GM18507 (cell line): ENCODE results near the gene KLHL36.
"Not testable (repeated sequence)": the region's sequence is repeated elsewhere in the genome, so short reads cannot be mapped to it uniquely, and the experiment has no call there.

Experiments used
- DNase-seq: peaks from one replicate; pipeline ENCODE4 v3.0.0; 2011; ENCODE audit warnings: low read depth; ENCODE audit not compliant: insufficient read length; ENCODE audit errors: extremely low spot score
- FAIRE-seq: peaks from 2 replicates; lab custom pipeline; 2011; peaks lifted over from hg19 to GRCh38; lab: Jason Lieb, UNC

Gene KLHL36

DNA sequence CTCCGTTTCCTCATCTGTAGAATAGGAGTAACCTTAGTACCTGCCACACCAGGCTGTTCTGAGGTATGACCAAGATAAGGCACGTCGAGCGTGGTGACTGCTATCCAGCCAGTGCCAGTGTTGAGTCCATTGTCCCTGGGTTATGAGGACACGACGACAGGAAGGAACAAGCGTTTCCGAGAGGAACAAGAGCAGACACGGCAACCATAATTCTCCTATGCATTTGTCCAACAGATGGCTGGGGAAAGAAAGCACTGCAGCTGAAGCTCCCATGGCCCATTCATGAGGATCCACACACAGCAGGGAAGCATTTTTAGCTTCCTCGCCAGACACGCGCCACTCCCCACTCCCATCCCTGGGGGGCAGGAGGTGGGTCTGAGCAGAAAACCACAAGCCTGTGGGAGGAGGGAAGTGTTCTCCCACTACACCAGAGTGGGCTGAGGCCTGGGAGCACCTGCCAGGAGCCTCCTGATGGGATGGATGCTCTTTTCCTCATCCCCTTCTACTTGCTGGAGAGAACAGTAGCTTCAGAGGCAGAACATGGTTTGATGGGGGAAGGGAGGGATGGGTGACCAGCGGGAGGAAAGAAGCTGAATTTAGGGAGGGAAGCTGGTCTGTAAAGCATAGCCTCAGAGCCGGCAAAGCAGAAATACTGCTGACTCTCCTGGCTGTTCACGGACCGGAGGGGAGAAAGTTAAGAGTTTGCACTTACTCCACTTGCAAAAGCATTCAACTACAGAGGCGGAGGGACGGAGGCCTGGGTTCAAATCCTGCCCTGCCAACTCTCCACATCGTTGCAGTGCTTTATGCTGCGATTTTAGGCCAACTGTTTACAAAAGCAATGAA lies 33.1 kb upstream of the KLHL36 start:
- DNase-seq (no peak), FAIRE-seq (no peak)

DNA sequence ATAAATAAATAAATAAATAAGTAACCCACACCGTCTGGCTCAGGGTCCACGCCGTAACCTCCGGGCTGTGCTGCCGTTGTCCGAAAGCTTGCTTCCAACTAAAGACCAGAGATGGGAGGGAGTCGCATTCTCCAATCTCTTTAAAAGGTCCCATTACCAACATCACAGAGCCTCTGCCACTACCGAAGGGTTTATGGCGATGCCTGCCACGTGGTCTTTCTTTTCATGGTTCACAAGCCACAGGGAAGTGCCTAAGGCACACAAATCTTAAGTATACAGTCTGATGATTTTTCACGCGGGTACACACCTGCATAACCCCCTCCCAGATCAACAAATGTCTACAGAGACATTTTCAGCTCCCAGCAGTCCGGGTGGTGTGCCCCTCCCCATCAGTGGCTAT lies 31.8 kb upstream of the KLHL36 start:
- DNase-seq (no peak), FAIRE-seq (peak; percentile 75)

DNA sequence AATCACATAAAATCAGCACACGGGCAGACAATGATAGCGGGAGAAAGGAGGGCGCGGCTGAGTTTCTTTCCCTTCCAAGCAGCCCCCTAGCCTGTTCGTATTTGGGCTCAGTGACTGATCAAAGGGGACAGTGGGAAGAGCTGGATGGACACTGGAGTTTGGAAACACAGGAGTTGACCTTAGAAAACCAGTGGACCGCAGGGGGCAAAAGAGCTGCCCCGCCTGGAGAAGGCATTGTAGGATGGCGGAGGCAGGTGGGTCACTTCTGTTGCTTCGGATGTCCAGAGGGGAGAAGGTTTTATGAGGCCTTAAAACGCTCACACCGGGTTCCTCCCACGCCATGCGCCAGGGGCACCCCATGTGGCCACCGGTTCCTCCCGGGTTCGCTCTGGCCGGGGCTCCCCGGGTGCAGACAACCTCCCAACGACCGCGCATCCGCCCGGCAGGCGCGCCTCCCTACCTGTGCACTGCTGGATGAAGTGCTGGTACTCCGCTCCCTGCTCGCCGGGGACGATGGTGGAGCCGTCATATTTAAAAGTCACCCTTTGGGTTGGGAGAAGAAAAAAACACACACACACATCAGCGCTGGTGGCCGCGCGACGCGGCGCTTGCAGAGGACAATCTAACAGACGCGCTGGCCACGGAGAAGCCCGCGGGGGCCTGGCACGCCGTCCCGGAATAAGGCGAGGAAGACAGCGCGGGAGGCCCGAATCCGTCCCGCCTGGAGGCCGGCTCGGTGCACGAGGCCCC lies 31.1 kb upstream of the KLHL36 start:
- FAIRE-seq (peak; percentile 36), DNase-seq (no peak)

DNA sequence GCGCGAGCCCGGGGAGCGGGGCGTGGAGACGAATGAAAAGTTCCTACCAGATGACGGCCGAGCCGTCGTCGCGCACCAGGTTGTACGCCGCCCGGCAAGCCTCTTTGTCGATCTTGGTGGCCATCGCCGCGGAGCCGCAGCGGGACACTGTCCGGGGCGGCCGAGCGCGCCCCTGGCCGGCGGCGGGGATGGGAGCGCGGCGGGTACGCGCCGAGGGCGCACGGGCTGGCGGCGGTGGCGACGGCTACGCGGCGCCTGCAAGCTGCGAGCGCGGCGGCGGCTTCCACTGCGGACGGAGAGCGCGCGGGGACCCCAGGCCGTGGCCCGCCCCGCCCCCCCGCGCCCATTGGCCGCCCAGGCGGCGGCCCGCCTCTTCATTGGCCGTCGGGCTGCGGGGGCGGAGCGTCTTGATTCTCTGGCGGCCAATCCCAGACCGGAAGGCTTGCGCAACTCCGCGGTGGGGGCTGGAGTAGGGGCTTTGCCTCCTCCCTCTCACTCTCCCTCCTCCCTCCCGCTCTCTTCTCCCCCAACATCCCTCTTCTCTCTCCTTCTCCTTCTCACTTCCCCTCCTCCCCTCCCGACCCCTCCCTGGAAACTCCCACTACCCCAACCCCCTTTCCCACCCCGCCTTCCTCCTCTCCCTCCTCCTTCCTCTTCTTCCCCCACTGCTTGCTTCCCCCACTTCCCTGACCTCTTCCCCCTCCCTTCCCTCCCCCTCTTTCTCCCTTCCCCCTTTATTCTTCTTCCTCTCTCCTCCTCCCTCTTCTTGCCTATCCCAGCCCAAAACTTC lies 30.3 kb upstream of the KLHL36 start, which contains the start of gene COTL1:
Gene COTL1 (minus strand): TSS at position 288 of the 790 bp plus-strand sequence. CDS start 164 bp downstream, at position 124.
- FAIRE-seq (peak; percentile 88), DNase-seq (peak; percentile 88)

DNA sequence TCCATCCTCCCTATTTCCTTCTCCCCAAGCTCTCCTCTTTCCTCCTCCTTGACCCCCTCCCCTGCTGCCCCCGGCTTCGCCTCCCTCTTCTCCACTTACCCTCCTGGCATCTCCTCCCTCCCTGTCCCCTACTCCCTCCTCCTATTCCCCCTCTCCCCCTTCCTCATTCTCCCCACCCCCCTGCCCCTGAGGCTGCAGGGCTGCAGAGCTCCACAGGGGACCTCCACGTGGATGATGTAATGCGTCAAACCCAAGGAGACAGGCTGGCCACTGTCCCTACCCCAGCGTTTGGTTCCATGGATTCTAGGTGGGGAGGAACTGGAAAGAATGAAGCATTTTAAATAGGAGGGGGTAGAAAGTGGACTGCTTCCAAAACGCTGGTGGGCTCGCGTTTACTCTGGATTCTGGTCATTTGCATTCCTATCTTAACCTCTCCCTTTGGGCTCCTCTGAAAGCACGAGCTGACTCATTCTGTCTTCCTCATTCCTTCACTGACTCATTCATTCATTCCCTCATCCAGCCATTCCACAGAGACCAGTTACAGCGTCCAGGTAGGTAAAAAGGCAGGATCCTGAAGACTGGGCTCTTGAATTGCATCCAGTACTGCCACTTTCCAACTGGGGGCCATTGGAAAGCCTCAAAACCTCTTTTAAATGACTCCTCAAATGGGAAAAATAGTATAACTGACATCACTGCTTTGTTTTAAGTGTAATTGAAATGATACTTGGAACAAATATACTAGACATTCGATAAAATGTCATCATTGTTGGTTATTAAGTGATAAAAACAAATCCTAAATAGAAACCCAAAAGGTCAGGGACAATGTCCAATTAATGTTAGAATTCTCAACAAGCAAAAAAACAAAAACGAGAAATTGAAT lies 29.5 kb upstream of the KLHL36 start:
- no peak for FAIRE-seq
- no peak for DNase-seq

DNA sequence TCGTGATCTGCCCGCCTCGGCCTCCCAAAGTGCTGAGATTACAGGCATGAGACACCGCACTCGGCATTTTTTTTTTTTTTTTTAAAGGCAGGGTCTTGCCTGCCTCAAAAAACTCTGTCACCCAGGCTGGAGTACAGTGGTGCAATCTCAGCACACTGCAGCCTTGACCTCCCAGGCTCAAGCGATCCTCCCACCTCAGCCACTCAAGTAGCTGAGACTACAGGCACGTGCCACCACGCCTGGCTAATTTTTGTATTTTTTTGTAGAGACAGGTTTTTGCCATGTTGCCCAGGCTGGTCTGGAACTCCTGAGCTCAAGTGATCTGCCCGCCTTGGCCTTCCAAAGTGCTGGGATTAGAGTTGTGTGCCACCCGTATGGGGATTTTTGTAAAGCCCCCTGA lies 27.4 kb upstream of the KLHL36 start:
- FAIRE-seq, DNase-seq: not testable (repeated sequence)

DNA sequence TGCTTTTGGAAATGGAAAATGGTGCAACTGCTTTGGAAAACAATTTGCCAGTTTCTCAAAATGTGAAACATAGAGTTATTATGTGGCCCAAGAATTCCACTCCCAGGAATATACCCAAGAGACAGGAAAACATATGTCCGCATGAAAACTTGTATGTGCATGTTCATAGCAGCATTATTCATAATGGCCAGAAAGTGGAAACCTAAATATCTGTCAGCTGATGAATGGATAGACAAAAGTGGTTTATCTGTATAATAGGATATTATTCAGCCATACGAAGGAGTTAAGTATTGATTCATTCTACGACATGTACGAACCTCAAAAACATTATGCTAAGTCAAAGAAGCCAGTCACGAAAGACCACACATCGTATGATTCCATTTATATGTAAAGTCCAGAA lies 22.8 kb upstream of the KLHL36 start:
- DNase-seq = no peak
- FAIRE-seq = no peak

DNA sequence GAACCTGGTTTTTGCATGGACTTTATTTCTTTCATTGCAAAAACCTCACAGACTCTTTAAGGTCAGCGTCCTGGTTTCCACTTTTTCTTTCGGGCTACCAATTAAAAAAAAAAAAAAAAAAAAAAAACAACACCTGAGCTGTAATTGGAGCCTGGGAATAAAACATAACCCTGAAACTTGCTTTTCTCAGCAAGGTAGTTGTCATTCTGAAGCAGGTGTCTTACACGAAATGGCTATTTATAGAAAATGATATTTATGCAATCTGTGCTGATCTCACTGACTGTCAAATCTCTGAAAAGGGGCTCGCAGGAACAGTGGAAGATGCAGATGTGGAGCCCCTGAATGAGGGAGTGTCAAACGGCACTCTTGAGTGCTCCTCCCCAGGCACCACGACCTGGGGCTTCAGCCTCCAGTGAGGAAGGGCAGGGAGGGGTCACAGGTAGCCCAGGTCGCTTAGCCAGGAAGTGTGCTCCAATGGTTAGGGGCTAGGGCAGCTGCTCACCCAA lies 20.0 kb upstream of the KLHL36 start:
- no peak for DNase-seq
- FAIRE-seq = no peak

DNA sequence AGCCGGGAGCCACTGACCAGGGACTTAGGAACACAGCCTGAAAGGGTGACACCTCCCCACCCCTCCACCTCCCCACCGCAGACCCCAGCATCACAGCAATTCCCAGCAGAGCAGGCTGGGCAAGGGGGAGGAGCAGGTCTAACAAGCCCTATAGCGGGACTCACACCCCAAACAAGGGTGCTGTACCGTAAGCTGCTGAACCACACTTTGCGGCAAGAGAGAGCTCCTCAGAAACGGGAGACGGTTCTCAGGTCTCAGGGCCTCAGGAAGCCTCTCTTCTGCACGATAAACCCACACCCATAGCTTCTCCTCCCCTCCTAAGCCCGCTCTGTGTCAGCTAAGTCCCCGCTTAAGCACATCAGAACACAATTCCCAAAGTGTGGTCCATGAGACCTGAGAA lies 18.7 kb upstream of the KLHL36 start:
- no peak for FAIRE-seq
- no peak for DNase-seq

DNA sequence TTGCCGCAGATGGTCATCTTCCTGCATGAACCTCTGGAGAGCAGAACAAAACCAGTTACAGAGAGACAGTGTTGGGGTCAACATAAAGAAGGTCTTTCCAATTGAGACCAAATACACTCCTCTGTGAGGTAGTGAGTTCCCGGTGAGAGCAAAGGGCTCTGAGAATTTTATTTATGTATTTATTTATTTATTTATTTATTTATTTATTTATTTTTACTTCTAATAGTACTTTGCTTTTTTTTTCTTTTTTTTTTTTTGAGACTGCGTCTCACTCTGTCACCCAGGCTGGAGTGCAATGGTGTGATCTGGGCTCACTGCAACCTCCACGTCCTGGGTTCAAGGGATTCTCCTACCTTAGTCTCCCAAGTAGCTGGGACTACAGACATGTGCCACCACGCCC lies 18.3 kb upstream of the KLHL36 start:
- FAIRE-seq = no peak
- DNase-seq = no peak

DNA sequence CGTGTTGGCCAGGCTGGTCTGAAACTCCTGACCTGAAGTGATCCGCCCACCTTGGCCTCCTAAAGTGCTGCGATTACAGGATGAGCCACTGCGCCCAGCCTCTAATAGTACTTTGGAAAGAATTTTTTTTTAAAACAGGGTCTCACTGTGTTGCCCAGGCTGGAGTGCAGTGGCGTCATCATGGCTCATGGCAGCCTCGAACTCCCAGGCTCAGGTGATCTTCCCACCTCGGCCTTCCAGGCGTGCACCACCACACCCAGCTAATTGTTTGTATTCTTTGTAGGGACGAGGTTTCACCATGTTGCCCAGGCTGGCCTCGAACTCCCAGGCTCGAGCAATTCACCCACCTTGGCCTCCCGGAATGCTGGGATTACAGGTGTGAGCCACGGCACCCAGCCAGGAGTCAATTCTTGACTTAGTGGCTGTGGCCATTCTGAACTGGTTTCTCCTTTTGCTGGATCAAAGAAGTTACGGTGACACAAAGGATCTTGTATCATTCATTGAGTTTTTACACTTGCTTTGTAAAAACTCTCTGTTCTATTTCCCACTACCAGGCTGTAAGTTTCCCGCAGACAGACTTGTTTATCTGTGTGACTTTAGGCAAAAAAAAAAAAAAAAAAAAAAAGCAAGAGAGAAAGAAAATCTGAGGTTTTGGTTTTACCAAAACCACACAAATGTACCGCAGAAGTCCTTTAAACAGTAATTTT lies 17.7 kb upstream of the KLHL36 start:
- DNase-seq = no peak
- no peak for FAIRE-seq

DNA sequence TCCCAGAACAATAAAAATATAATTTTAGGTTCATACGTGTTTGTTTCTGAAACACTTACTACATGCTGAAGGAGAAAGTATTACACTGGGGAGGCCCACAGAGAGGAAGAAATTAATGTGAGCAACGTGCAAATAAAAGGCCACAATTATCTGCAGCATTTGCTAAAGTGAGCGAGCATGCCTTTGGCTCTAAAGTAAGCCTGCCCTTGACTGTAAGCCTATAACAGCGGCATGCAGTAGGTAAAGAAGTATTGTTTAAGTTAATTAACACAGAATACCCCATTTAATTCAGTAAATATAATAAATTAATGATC lies 17.2 kb upstream of the KLHL36 start:
- no peak for DNase-seq
- FAIRE-seq = no peak

DNA sequence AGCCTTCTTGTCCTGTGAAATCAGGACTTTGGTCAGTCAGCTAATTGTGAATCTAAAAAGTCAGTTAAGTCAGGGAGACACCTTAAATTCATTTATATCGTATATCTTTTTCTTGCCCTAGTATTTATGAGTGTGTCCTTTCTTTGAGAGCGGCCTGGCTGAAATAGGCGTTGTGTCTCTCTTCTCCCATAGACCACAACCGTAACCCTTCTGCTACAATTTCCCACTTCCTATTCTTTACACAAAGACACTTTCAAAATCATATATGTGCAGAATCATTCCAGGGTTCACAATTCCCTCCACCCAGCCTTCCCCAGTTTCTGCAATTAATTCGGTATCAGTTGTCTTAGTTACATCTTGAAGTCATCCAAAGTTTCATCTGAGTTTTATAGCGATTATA lies 16.4 kb upstream of the KLHL36 start:
- no peak for FAIRE-seq
- DNase-seq = no peak

DNA sequence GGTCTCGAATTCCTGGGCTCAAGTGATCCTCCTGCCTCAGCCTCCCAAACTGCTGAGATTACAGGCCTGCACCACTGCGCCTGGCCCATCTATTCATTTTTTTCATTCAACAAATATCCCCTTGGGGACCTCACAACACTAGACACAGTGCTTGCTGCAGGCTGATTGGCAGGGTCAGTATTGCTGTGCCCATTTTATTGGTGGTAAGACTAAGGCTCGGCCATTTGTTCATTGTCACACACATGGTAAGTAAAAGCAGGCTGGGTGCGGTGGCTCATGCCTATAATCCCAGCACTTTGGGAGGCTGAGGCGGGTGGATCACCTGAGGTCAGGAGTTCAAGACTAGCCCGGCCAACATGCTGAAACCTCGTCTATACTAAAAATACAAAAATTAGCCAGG lies 15.4 kb upstream of the KLHL36 start:
- not testable (repeated sequence) for DNase-seq, FAIRE-seq

DNA sequence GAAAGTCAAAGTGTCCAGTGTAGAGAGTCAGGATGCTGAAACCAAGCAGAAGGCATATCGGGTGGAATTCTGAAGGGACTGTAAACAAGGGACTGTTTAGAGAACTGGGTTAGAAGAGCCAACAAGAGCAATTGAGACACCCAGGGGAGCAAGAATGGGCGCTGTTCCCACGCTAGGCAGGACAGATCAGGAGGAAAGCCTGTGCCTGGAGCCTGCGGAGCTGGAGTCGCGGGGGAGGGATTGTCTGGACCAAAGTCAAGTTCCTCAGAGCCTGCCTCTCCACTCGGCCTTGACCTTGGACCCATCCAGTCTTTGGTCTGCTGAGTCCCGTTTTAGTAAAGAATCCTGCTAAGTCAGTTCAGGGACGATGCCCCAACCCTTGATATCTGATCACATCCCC lies 14.7 kb upstream of the KLHL36 start:
- no peak for FAIRE-seq
- DNase-seq = no peak

DNA sequence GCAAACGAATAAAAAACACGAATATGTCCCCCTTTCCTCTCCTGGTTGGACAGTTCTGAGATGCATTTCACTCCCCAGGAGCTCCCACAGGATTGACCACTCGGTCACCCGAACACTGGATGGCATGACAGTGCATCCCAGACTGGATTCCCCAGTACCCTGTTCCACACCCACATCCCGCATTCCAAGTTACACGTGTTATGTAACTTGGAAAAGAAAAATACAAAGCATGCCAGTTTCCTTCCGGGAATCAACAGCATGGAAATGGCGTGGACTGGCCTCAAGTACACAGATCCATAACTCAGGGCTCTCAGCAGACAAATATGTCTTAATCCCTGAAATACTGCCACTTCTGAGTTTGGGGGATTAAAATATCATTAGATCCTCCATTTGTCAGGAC lies 12.6 kb upstream of the KLHL36 start:
- no peak for FAIRE-seq
- DNase-seq = no peak

DNA sequence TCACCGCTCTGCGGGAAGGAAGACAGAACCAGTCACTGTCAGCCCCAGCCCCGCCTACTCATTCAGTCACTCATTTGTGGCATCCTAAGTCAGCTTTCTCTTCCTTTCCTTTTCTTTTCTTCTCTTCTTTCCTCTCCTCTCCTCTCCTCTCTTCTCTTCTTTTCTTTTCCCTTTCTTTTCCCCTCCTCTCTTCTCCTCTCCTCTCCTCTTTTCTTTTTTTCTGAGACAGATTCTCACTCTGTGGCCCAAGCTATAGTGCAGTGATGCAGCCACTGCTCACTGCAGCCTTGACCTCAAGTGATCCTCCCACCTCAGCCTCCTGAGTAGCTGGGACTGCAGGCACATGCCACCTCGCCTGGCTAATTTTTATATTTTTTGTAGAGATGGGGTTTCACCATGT lies 10.6 kb upstream of the KLHL36 start:
- FAIRE-seq = no peak
- no peak for DNase-seq

DNA sequence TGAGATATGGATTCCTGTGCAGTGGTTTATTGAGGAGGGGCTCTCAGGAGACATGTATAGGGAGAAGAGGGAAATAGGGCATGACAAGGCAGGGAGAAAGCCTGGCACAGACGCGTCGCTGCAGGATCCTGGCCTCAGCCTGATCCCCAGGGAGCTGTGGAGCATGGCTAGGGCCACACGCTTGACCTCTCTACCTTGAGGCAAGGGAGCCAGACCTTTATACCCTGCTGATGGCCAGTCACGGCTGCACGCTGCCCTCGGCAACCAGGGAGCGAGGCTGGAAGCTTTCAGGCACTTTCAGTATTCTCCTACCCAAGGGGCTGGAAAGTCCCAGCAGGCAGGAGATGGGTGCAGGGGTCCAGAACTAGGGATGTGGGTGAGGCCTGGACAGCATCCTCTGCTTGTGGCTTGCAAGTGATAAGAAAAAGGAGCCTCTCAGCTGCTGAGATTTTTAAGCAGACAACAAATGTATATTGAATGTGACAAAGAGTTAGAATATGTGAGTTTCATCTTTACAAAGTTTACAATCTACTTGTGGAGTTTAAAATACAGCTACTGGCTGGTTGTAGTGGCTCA lies 10.0 kb upstream of the KLHL36 start:
- FAIRE-seq = no peak
- DNase-seq = no peak
